HepG2 (cell line): ENCODE measurements around the gene NR2F1-AS1. TPM values are rescaled to one million over a fixed set of nuclear protein-coding genes. Genes with fewer than 3 reads are reported as not detected.

Experiments used
- GTF2F1 ChIP-seq: fragments of 150-350 bp; IDR thresholded peaks from 2 replicates; pipeline ENCODE4 v1.6.1; 2014; ENCODE audit warnings: low read length
- HMGXB3 ChIP-seq: sonication (generic); formaldehyde crosslinking; IDR thresholded peaks from 2 replicates; pipeline ENCODE4 v1.4.0; 2020; ENCODE audit warnings: missing genetic modification reagents, borderline replicate concordance
- HNF4G ChIP-seq, 2 experiments: sonication (generic) in 1 of 2; formaldehyde crosslinking in 1 of 2; IDR thresholded peaks; 2 replicates each; pipeline versions ENCODE4 v1.4.0 to v1.6.1; 2011 to 2020; ENCODE audit warnings: borderline replicate concordance in 2 of 2, low read depth in 2 of 2, mild to moderate bottlenecking in 2 of 2, low read length in 1 of 2, missing genetic modification reagents in 1 of 2, moderate library complexity in 1 of 2
- ISX ChIP-seq: sonication (generic); formaldehyde crosslinking; conservative IDR thresholded peaks from 2 replicates; pipeline ENCODE4 v1.5.0; 2020; ENCODE audit warnings: missing genetic modification reagents
- KDM5B ChIP-seq: sonication (generic); formaldehyde crosslinking; IDR thresholded peaks from 2 replicates; pipeline ENCODE4 v1.4.0; 2020; ENCODE audit warnings: missing genetic modification reagents, mild to moderate bottlenecking, borderline replicate concordance
- MED13 ChIP-seq: sonication (generic); formaldehyde crosslinking; IDR thresholded peaks from 2 replicates; pipeline ENCODE4 v1.5.0; 2020; ENCODE audit warnings: missing genetic modification reagents
- MEIS1 ChIP-seq: sonication (generic); formaldehyde crosslinking; IDR thresholded peaks from 2 replicates; pipeline ENCODE4 v1.9.0; 2021; ENCODE audit warnings: mild to moderate bottlenecking, missing genetic modification reagents, moderate library complexity, borderline replicate concordance
- NFIB ChIP-seq: sonication (generic); formaldehyde crosslinking; IDR thresholded peaks from 2 replicates; pipeline ENCODE4 v1.9.0; 2021; ENCODE audit warnings: missing genetic modification reagents, mild to moderate bottlenecking, borderline replicate concordance
- PHF5A ChIP-seq: IDR thresholded peaks from one replicate; pipeline ENCODE4 v1.6.1; 2018; ENCODE audit warnings: low read depth, missing genetic modification reagents; ENCODE audit not compliant: unreplicated experiment
- RAD21 ChIP-seq: fragments of 450-650 bp; formaldehyde crosslinking; IDR thresholded peaks from 2 replicates; pipeline ENCODE4 v1.5.0; 2020; ENCODE audit warnings: mild to moderate bottlenecking
- RFXANK ChIP-seq: IDR thresholded peaks from 2 replicates; pipeline ENCODE4 v1.6.1; 2016
- THRA ChIP-seq: sonication (generic); formaldehyde crosslinking; IDR thresholded peaks from 2 replicates; pipeline ENCODE4 v1.4.0; 2020; ENCODE audit warnings: missing genetic modification reagents, borderline replicate concordance
- ZNF12 ChIP-seq: sonication (generic); formaldehyde crosslinking; IDR thresholded peaks from 2 replicates; pipeline ENCODE4 v1.5.0; 2020; ENCODE audit warnings: missing genetic modification reagents
- ZNF136 ChIP-seq: sonication (generic); formaldehyde crosslinking; IDR thresholded peaks from 2 replicates; pipeline ENCODE4 v1.8.1; 2022; ENCODE audit warnings: low read depth, mild to moderate bottlenecking, moderate library complexity, missing genetic modification reagents
- ZNF512B ChIP-seq: sonication (generic); formaldehyde crosslinking; IDR thresholded peaks from 2 replicates; pipeline ENCODE4 v1.5.1; 2020; ENCODE audit warnings: missing genetic modification reagents, mild to moderate bottlenecking, borderline replicate concordance
- ZNF614 ChIP-seq: IDR thresholded peaks from 2 replicates; pipeline ENCODE4 v1.6.1; 2018; ENCODE audit warnings: missing biosample characterization, missing genetic modification reagents, inconsistent platforms, borderline replicate concordance
- ZNF710 ChIP-seq: sonication (generic); formaldehyde crosslinking; IDR thresholded peaks from 2 replicates; pipeline ENCODE4 v1.5.0; 2020; ENCODE audit warnings: mild to moderate bottlenecking, missing genetic modification reagents, borderline replicate concordance
- polyA plus RNA-seq, 8 experiments: library from polyadenylated mRNA; depleted of rRNA in 3 of 8; stranded (reverse) in 7 of 8; unstranded in 1 of 8; fragments of >200 nt; fragmentation: Illumina TruSeq in 4 of 8; extraction: Trizol in 4 of 8; gene quantifications; 2 replicates each; pipeline versions ENCODE4 v1.2.1 to v1.2.3, GENCODE V29; 2011 to 2016; ENCODE audit warnings: low read depth in 4 of 8, missing spikeins in 1 of 8, mixed read lengths in 1 of 8; ENCODE audit not compliant: insufficient read depth in 1 of 8
- total RNA-seq, 5 experiments: library from RNA; depleted of rRNA; stranded (reverse); fragments of >200 nt; fragmentation: Illumina TruSeq; extraction: Trizol; gene quantifications; 2 replicates each; pipeline ENCODE4 v1.2.3, GENCODE V29; 2016; ENCODE audit warnings: low read depth in 1 of 5

Gene NR2F1-AS1
- total and polyA plus RNA-seq, 2 of the 13 experiments (the other 11 are each of a cell fraction or from before 2014, with no cell fraction given): 2.8 TPM

- TF ChIP-seq MED13 (CRISPR knock-in tag) (no peak; the same call in 1 of the 2 replicates), RFXANK (no peak), HMGXB3 (CRISPR knock-in tag) (no peak), MEIS1 (CRISPR knock-in tag) (no peak), ISX (CRISPR knock-in tag) (no peak), NFIB (CRISPR knock-in tag) (no peak), ZNF512B (CRISPR knock-in tag) (peak; percentile 95), PHF5A (CRISPR knock-in tag) (no peak), ZNF710 (CRISPR knock-in tag) (no peak), HNF4G (IDR thresholded peaks at IDR 0.05; ENCODE audit: borderline replicate concordance, low read depth, low read length) (no peak), HNF4G (CRISPR knock-in tag; IDR thresholded peaks at IDR 0.05; ENCODE audit: borderline replicate concordance, low read depth) (no peak), ZNF12 (CRISPR knock-in tag) (no peak), KDM5B (CRISPR knock-in tag) (peak; percentile 84; the same call in 1 of the 2 replicates), ZNF614 (no peak), GTF2F1 (no peak), ZNF136 (CRISPR knock-in tag) (no peak), THRA (no peak; the same call in 1 of the 2 replicates), RAD21 (0 out of 2 replicates have a peak, but pooled peaks have one; percentile 8)
Observed at GRCh38 chr5:93580063-93580926, 724 bp downstream of the NR2F1-AS1 start (continued).
